ENCODE measurements around the gene PLEKHF1. TPM values are rescaled to one million over a fixed set of nuclear protein-coding genes. Genes with fewer than 3 reads are reported as not detected.

The PLEKHF1 gene
- total RNA-seq, 8 experiments from 2014 or later: 1.1 to 15.3 (median 1.4) TPM

DNA sequence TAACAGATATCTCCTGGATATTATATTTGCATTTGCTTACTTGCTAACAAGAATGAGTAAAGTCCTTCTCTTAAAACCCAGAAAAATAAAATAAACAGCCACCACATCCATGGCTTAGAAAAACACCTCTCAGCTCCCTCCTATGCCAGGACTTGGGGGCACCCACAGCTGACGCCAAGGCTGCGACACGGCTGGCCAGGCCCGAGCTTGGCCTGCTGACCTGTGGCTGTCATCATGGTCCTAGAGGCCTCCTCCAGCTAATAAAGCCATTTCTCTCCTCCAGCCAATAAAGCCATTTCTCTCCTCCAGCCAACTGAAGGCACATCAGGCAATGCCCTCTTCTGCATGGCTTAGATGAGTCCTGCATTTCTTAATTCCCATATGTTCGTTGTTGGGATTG is 28.9 kb downstream of the PLEKHF1 start:
- in situ Hi-C loops (cut with MboI; ENCODE audit: low pct_unique_long_range_greater_than_20kb in 2 of 9, low sequenced_read_pairs in 9 of 9, unreplicated experiment in 9 of 9): no loop called here
- peaks cover 3 to 5% of the 10 kb centered on the region in 2 donors for H3K4me1 ChIP-seq (replicated peaks in 1 of 2)
- H3K27ac ChIP-seq: no peak overlapping the region
- WGBS, 10 experiments: 39 to 100% (median 82%) methylated on average over 2 to 5 of the region's 5 CpGs; no CpG with 5 or more reads in 2 of the 10 experiments
- no peak overlapping the region for H3K4me3 ChIP-seq
- ATAC-seq (replicated peaks in 6 of 8): peak in 4 of 8 experiments; percentile 15 to 31 (median 28)

DNA sequence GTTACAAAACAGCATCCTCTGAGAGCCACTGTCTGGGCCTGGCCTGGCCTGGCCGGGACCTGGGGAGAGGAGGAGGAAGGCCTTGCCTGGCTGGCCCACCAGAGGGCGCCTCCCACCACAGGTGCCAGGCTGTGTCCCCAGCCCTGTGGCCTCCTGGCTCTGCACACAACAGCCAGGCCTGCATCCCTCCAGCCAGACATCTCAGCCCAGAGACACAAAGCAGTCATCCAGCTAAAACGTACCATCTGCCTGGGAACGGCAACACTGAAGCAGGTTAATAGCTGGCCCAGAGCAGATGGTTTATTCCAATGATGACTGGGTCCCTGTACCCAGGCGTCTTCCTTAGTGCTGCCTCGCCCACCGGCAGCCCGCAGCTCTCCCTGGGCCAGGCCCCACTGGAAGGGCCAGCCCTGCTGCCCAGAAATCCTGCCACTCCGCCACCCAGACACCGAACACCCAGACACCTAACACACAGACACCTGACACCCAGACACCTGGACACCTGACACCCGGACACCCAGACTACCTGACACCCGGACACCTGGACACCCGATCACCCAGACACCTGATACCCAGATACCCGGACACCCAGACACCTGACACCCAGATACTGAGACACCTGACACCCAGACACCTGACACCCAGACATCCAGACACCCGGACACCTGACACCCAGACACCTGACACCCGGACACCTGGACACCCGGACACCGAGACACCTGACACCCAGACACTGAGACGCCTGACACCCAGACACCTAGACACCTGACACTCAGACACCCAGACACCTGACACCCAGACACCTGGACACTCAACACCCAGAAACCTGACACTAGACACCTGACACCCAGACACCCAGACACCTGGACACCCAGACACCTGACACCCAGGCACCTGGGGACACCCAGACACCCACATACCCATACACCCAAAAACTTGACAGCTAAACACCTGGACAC is 29.7 kb downstream of the PLEKHF1 start:
- in situ Hi-C loops (cut with MboI; ENCODE audit: low pct_unique_long_range_greater_than_20kb in 2 of 9, low sequenced_read_pairs in 9 of 9, unreplicated experiment in 9 of 9): no loop called here
- WGBS, 10 experiments: 22 to 100% (median 76%) methylated on average over 1 to 4 of the region's 19 CpGs; no CpG with 5 or more reads in 6 of the 10 experiments
- H3K4me1 ChIP-seq (replicated peaks in 1 of 2): peaks cover 5 to 9% of the 10 kb centered on the region in 2 donors
- peak overlapping the region in 1 of 2 donors; percentile 43 for H3K27ac ChIP-seq
- peak; percentile 99 to 100 (median 100) for ATAC-seq (replicated peaks in 6 of 8)
- no peak overlapping the region for H3K4me3 ChIP-seq

DNA sequence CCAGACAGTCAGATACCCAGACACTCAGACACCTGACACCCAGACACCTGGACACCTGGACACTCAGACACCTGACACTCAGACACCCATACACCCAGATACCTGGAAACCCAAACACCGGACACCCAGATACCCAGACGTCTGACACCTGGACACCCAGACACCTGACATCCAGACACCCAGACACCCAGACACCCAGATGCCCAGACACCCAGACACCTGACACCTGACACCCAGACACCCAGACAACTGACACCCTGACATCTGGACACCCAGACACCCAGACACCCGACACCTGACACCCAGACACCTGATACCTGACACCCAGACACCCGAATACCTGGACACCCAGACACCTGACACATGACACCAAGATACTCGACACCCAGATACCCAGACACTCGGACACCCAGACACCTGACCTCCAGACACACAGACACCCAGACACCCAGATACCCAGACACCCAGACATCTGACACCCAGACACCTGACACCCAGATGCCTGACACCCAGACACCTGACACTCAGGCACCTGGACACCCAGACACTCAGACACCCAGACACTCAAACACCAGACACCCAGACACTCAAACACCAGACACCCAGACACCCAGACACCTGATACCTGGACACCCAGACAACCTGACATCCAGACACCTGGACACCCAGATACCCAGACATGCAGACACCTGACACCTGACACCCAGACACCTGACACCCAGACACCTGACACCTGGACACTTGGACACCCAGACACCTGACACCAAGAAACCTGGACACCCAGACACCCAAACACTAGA is 30.7 kb downstream of the PLEKHF1 start:
- no peak overlapping the region for H3K4me3 ChIP-seq
- no peak overlapping the region for H3K27ac ChIP-seq
- WGBS, 10 experiments: 40 to 60% (median 45%) methylated on average over 1 to 2 of the region's 6 CpGs; no CpG with 5 or more reads in 6 of the 10 experiments
- H3K4me1 ChIP-seq (replicated peaks in 1 of 2): peaks cover 11 to 18% of the 10 kb centered on the region in 2 donors
- no peak for ATAC-seq (replicated peaks in 6 of 8)
- in situ Hi-C loops (cut with MboI; ENCODE audit: low pct_unique_long_range_greater_than_20kb in 2 of 9, low sequenced_read_pairs in 9 of 9, unreplicated experiment in 9 of 9): no loop called here

- Histone ChIP-seq H3K4me3 (no peak overlapping the region), H3K27ac (no peak overlapping the region), H3K4me1 (replicated peaks in 1 of 2) (peaks cover 11 to 18% of the 10 kb centered on the region in 2 donors)
- 17 to 20% methylated on average over 1 of the region's 2 CpGs; no CpG with 5 or more reads in 8 of the 10 experiments for WGBS, 10 experiments
- no peak for ATAC-seq (replicated peaks in 6 of 8)
- in situ Hi-C loops (cut with MboI; ENCODE audit: low pct_unique_long_range_greater_than_20kb in 2 of 9, low sequenced_read_pairs in 9 of 9, unreplicated experiment in 9 of 9): no loop called here
Measured at GRCh38 chr19:29696565-29696846, 31.2 kb downstream of the PLEKHF1 start.

DNA sequence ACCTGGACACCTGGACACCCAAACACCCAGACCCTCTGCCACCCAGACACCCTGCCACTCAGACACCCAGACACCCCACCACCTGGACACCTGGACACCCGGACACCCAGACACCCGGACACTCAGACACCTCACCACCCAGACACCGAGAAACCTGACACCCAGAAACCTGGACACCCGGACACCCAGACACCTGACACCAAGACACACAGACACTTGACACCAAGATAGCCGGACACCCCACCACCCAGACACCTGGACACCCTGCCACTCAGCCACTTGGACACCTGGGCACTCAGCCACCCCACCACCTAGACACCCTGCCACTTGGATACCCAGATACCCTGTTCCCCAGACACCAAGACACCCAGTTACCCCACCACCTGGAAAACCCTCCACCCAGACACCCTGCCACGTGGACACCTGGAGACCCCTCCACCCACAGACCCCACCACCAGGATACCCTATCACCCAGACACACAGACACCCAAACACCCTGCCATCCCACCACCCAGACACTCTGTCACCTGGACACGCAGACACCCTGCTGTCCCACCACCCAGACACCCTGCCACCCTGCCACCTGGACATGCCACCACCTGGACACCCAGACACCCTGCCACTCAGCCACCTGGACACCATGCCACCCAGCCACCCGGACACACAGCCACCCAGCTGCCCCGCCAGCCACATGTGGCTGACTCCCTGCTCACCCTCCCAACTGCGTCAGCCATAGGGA is 32.4 kb downstream of the PLEKHF1 start:
- H3K4me3 ChIP-seq: no peak overlapping the region
- in situ Hi-C loops (cut with MboI; ENCODE audit: low pct_unique_long_range_greater_than_20kb in 2 of 9, low sequenced_read_pairs in 9 of 9, unreplicated experiment in 9 of 9): no loop called here
- peaks cover 11 to 18% of the 10 kb centered on the region in 2 donors for H3K4me1 ChIP-seq (replicated peaks in 1 of 2)
- WGBS, 10 experiments: 83 to 100% methylated on average over 1 to 3 of the region's 10 CpGs; no CpG with 5 or more reads in 8 of the 10 experiments
- no peak for ATAC-seq (replicated peaks in 6 of 8)
- H3K27ac ChIP-seq: no peak overlapping the region

DNA sequence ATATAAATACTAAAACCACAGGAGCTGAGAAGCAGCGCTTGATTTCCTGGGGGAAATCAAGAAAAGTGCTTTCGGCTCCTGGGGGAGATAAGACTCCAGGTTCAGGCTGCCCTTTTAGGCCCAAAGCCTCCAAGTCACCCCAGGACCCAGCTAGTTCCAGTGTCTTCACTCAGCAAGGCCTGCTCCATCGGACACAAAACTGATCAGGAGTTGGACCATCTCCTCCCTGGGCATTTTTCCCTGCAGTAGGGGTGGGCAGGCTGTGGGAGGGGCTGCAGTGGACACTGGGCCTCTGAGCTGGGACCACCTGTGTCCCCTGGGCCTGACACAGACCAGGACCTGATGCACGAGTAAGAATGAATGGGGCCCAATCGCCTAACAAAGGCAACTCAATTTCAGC is 34.6 kb downstream of the PLEKHF1 start:
- in situ Hi-C loops (cut with MboI; ENCODE audit: low pct_unique_long_range_greater_than_20kb in 2 of 9, low sequenced_read_pairs in 9 of 9, unreplicated experiment in 9 of 9): no loop called here
- no peak for ATAC-seq (replicated peaks in 6 of 8)
- 50 to 100% (median 100%) methylated on average over 1 to 3 of the region's 5 CpGs; no CpG with 5 or more reads in 4 of the 10 experiments for WGBS, 10 experiments
- Histone ChIP-seq H3K4me3 (no peak overlapping the region), H3K27ac (no peak overlapping the region), H3K4me1 (replicated peaks in 1 of 2) (peaks cover 8 to 14% of the 10 kb centered on the region in 2 donors)

- H3K4me3 ChIP-seq: no peak overlapping the region
- peaks cover 8 to 13% of the 10 kb centered on the region in 2 donors for H3K4me1 ChIP-seq (replicated peaks in 1 of 2)
- peak in 5 of 8 experiments; percentile 83 to 96 (median 90) for ATAC-seq (replicated peaks in 6 of 8)
- H3K27ac ChIP-seq: no peak overlapping the region
- WGBS, 10 experiments: 21 to 83% (median 60%) methylated on average over 1 to 6 of the region's 6 CpGs; no CpG with 5 or more reads in 4 of the 10 experiments
- in situ Hi-C loops (cut with MboI; ENCODE audit: low pct_unique_long_range_greater_than_20kb in 2 of 9, low sequenced_read_pairs in 9 of 9, unreplicated experiment in 9 of 9): no loop called here
Measured at GRCh38 chr19:29700498-29700897, 35.2 kb downstream of the PLEKHF1 start.

DNA sequence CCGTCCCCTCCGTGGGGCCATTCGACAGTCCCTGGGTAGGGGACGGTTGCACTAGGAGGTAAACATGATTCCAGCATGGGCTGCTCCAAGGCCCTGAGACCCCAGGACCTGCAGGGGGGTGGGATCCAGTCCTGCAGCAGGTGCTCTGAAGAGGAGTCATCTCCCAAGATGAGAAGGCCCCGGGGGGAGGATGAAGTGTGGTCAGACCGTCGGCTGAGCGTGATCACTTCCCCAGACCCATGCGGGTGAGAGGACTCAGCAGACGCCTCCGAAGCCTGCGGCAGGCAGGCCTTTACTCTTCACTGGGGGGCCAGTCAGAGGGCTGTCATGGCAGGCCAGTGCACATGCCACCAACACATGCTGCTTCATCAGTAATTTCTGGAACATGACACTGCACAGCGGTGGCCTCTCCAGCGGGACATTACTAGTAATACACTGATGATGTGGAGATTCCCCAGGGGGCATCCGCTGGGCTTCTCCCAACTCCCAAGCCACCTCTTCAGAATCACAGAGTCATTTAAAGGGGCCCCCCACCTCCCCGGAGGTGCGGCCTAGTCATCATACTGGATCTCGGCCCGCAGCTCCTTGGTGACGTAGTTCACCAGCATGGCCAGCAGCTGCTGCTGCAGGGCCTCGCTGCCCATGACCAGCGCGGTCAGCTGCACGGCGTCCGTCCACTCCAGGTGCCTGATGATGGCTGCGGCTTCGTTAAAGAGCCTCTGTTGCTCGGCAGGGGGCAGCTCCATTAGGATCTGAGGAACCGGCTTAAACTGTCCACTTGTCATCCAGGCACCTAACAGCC is 37.1 kb downstream of the PLEKHF1 start:
- Histone ChIP-seq H3K27ac (no peak overlapping the region), H3K4me3 (no peak overlapping the region), H3K4me1 (replicated peaks in 1 of 2) (peaks cover 8 to 13% of the 10 kb centered on the region in 2 donors)
- ATAC-seq (replicated peaks in 6 of 8): peak in 1 of 8 experiments; percentile 17
- in situ Hi-C loops (cut with MboI; ENCODE audit: low pct_unique_long_range_greater_than_20kb in 2 of 9, low sequenced_read_pairs in 9 of 9, unreplicated experiment in 9 of 9): no loop called here
- WGBS, 10 experiments: 80 to 100% (median 90%) methylated on average over 1 to 5 of the region's 30 CpGs; no CpG with 5 or more reads in 2 of the 10 experiments

GRCh38 chr19:29702963-29703320 is 37.7 kb downstream of the PLEKHF1 start:
- 86 to 97% (median 96%) methylated on average over 4 to 9 of the region's 9 CpGs; no CpG with 5 or more reads in 7 of the 10 experiments for WGBS, 10 experiments
- Histone ChIP-seq H3K4me1 (replicated peaks in 1 of 2) (peaks cover 8 to 13% of the 10 kb centered on the region in 2 donors), H3K27ac (no peak overlapping the region), H3K4me3 (no peak overlapping the region)
- no peak for ATAC-seq (replicated peaks in 6 of 8)
- in situ Hi-C loops (cut with MboI; ENCODE audit: low pct_unique_long_range_greater_than_20kb in 2 of 9, low sequenced_read_pairs in 9 of 9, unreplicated experiment in 9 of 9): no loop called here

DNA sequence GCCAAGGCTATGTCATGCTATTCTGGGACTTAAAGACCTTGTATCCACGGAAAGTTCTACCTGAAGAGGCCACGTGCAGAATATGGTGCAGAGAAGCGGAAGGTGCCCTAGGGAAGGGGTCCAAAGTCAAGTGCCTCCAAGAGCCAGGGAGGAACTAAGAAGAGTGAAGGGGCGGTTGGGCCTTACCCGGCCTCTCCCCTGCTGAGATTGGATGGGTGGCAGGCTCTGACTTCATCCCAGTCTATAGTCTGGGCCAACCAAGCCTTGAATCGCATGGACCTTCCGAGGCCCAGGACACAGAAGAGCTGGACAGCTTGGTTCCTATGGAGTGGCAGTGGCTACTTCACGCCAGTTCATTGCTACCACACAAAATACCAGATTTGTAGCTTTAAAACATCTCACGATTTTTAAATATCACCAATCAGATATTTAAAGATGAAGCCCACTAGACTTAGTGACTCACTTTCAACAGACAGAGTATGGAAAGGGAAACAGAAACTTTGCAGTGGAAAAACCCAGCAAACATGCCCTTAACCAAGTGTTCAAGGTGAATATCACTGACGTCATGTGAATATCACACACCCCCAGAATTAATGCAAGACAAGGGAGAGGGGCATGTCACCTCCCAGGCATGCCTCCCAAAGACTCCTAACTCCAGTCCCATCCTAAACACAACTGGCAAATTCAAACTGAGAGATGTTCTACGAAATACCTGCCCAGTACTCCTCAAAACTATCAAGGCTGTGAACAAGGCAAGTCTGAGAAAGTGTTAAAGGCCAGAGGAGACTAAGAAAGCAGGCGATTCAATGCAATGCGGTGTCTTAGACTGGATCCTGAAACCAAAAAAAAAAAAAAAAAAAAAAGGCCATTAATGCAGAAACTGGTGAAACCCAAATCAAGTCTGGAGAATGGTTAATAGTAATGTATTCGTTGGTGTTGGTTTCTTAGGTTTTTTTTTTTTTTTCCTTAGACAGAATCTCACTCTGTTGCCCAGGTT is 39.6 kb downstream of the PLEKHF1 start:
- Histone ChIP-seq H3K27ac (no peak overlapping the region), H3K4me3 (no peak overlapping the region), H3K4me1 (replicated peaks in 1 of 2) (peaks cover 6 to 17% of the 10 kb centered on the region in 2 donors)
- no peak for ATAC-seq (replicated peaks in 6 of 8)
- in situ Hi-C loops (cut with MboI; ENCODE audit: low pct_unique_long_range_greater_than_20kb in 2 of 9, low sequenced_read_pairs in 9 of 9, unreplicated experiment in 9 of 9): no loop called here
- 61 to 97% (median 86%) methylated on average over 2 to 11 of the region's 14 CpGs; no CpG with 5 or more reads in 1 of the 10 experiments for WGBS, 10 experiments

DNA sequence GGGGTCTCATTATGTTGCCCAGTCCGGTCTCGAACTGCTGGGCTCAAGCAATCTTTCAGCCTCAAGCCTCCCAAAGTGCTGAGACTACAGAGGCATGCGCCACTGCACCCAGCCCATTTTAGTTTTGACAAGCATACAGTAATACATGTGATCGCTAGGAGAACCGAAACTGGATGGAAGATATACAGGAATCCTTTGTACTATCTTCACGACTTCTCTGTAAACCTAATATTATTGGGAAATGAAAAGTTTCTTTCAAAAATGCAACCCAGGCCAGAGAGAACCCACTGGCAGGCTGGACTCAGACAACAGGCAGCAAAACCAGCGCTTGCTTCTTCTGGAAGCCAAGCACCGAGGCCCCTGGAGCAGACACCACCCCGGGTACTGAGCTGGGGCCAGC is 40.4 kb downstream of the PLEKHF1 start:
- in situ Hi-C loops (cut with MboI; ENCODE audit: low pct_unique_long_range_greater_than_20kb in 2 of 9, low sequenced_read_pairs in 9 of 9, unreplicated experiment in 9 of 9): no loop called here
- H3K27ac ChIP-seq: no peak overlapping the region
- H3K4me3 ChIP-seq: no peak overlapping the region
- peaks cover 0 to 8% of the 10 kb centered on the region in 2 donors for H3K4me1 ChIP-seq (replicated peaks in 1 of 2)
- 77 to 100% (median 89%) methylated on average over 2 to 8 of the region's 9 CpGs; no CpG with 5 or more reads in 1 of the 10 experiments for WGBS, 10 experiments
- ATAC-seq (replicated peaks in 6 of 8): no peak

Data from motor neuron (in vitro differentiated cells).